ENCODE data around the gene SCNN1G.

DNA sequence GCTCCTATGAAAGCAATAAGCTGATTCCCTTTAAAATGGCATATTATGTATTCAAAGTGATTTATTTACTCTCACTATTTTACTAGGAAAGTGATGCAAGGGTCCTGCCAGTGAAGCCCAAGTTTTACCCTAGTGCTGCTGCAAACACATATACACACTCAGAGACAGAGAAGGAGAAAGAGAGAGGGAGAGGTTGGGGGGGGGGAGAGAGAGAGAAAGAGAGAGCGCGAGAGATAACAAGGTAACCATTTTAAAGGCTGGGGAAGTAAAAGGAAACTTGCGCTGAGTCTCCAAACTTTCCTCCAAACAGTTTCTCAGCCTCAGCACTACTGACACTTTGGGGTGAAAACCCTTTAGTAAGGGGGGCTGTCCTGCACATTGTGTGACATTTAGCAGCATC lies 39.2 kb upstream of the SCNN1G start:
- TF ChIP-seq, protein P1, sequence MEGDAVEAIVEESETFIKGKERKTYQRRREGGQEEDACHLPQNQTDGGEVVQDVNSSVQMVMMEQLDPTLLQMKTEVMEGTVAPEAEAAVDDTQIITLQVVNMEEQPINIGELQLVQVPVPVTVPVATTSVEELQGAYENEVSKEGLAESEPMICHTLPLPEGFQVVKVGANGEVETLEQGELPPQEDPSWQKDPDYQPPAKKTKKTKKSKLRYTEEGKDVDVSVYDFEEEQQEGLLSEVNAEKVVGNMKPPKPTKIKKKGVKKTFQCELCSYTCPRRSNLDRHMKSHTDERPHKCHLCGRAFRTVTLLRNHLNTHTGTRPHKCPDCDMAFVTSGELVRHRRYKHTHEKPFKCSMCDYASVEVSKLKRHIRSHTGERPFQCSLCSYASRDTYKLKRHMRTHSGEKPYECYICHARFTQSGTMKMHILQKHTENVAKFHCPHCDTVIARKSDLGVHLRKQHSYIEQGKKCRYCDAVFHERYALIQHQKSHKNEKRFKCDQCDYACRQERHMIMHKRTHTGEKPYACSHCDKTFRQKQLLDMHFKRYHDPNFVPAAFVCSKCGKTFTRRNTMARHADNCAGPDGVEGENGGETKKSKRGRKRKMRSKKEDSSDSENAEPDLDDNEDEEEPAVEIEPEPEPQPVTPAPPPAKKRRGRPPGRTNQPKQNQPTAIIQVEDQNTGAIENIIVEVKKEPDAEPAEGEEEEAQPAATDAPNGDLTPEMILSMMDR (IDR thresholded peaks at IDR 0.05) = no peak
- no peak for TF ChIP-seq POLR2A (IDR thresholded peaks at IDR 0.05)
- no peak for TF ChIP-seq POLR2AphosphoS5 (IDR thresholded peaks at IDR 0.05)
- TF ChIP-seq EP300 (IDR thresholded peaks at IDR 0.05; ENCODE audit: low read depth) = no peak

Data from transverse colon (tissue), 4 donors.